HepG2 (cell line): Measurements from ENCODE around the gene PTCH1. TPM values are rescaled to one million over a fixed set of nuclear protein-coding genes. Genes with fewer than 3 reads are reported as not detected.

Experiments used
- DRAP1 ChIP-seq: IDR thresholded peaks from 2 replicates; pipeline ENCODE4 v1.6.1; 2016; ENCODE audit warnings: missing genetic modification reagents, missing compliant biosample characterization
- FIP1L1 ChIP-seq: fragments of 200-400 bp; formaldehyde crosslinking; IDR thresholded peaks from 2 replicates; pipeline ENCODE4 v1.6.1; 2018; ENCODE audit warnings: low read depth, mild to moderate bottlenecking, low read length, moderate library complexity, borderline replicate concordance; ENCODE audit not compliant: insufficient read depth
- FOXM1 ChIP-seq: sonication (generic); formaldehyde crosslinking; IDR thresholded peaks from 2 replicates; pipeline ENCODE4 v1.5.0; 2020; ENCODE audit warnings: missing genetic modification reagents
- KAT8 ChIP-seq: IDR thresholded peaks from 2 replicates; pipeline ENCODE4 v1.6.1; 2016; ENCODE audit warnings: missing genetic modification reagents, missing compliant biosample characterization
- NFE2L1 ChIP-seq: sonication (generic); formaldehyde crosslinking; IDR thresholded peaks from 2 replicates; pipeline ENCODE4 v1.4.0; 2020; ENCODE audit warnings: missing genetic modification reagents, mild to moderate bottlenecking, borderline replicate concordance
- POGZ ChIP-seq: sonication (generic); formaldehyde crosslinking; IDR thresholded peaks from 2 replicates; pipeline ENCODE4 v1.4.0; 2020; ENCODE audit warnings: mild to moderate bottlenecking, missing genetic modification reagents
- POLR2G ChIP-seq: fragments of 200-400 bp; formaldehyde crosslinking; IDR thresholded peaks from 2 replicates; pipeline ENCODE4 v1.6.1; 2018; ENCODE audit warnings: mild to moderate bottlenecking, low read depth, low read length, moderate library complexity
- SAP130 ChIP-seq: IDR thresholded peaks from 2 replicates; pipeline ENCODE4 v1.6.1; 2016; ENCODE audit warnings: low read depth
- SP2 ChIP-seq: sonication (generic); formaldehyde crosslinking; IDR thresholded peaks from 2 replicates; pipeline ENCODE4 v1.5.1; 2020; ENCODE audit warnings: mild to moderate bottlenecking, missing genetic modification reagents
- TGIF2 ChIP-seq: IDR thresholded peaks from 2 replicates; pipeline ENCODE4 v1.6.1; 2016; ENCODE audit warnings: control low read depth, missing compliant biosample characterization
- ZBTB3 ChIP-seq: sonication (generic); formaldehyde crosslinking; IDR thresholded peaks from 2 replicates; pipeline ENCODE4 v1.4.0; 2020; ENCODE audit warnings: low read depth, mild to moderate bottlenecking, moderate library complexity, missing genetic modification reagents, borderline replicate concordance
- ZNF572 ChIP-seq: sonication (generic); formaldehyde crosslinking; IDR thresholded peaks from 2 replicates; pipeline ENCODE4 v1.5.1; 2020; ENCODE audit warnings: mild to moderate bottlenecking, missing genetic modification reagents
- ZNF761 ChIP-seq: sonication (generic); formaldehyde crosslinking; conservative IDR thresholded peaks from 2 replicates; pipeline ENCODE4 v1.4.0; 2020; ENCODE audit warnings: mild to moderate bottlenecking, missing genetic modification reagents
- polyA plus RNA-seq, 8 experiments: library from polyadenylated mRNA; depleted of rRNA in 3 of 8; stranded (reverse) in 7 of 8; unstranded in 1 of 8; fragments of >200 nt; fragmentation: Illumina TruSeq in 4 of 8; extraction: Trizol in 4 of 8; gene quantifications; 2 replicates each; pipeline versions ENCODE4 v1.2.1 to v1.2.3, GENCODE V29; 2011 to 2016; ENCODE audit warnings: low read depth in 4 of 8, missing spikeins in 1 of 8, mixed read lengths in 1 of 8; ENCODE audit not compliant: insufficient read depth in 1 of 8
- total RNA-seq, 5 experiments: library from RNA; depleted of rRNA; stranded (reverse); fragments of >200 nt; fragmentation: Illumina TruSeq; extraction: Trizol; gene quantifications; 2 replicates each; pipeline ENCODE4 v1.2.3, GENCODE V29; 2016; ENCODE audit warnings: low read depth in 1 of 5
- TF ChIP-seq, protein P1 (sequence below): sonication (generic); formaldehyde crosslinking; IDR thresholded peaks from 2 replicates; pipeline ENCODE4 v1.5.1; 2020; ENCODE audit warnings: mild to moderate bottlenecking, missing genetic modification reagents, moderate library complexity
- TF ChIP-seq, protein P2 (sequence below): fragments of 450-650 bp; IDR thresholded peaks from 2 replicates; pipeline ENCODE4 v1.6.1; 2017; ENCODE audit warnings: mild to moderate bottlenecking
- TF ChIP-seq, protein P3 (sequence below): sonication (generic); formaldehyde crosslinking; IDR thresholded peaks from 2 replicates; pipeline ENCODE4 v1.4.0; 2020; ENCODE audit warnings: missing genetic modification reagents
- TF ChIP-seq, protein P4 (sequence below): sonication (generic); formaldehyde crosslinking; IDR thresholded peaks from 2 replicates; pipeline ENCODE4 v1.5.1; 2020; ENCODE audit warnings: missing genetic modification reagents, mild to moderate bottlenecking, borderline replicate concordance
- TF ChIP-seq, protein P5 (sequence below): sonication (generic); formaldehyde crosslinking; IDR thresholded peaks from 2 replicates; pipeline ENCODE4 v1.5.0; 2020; ENCODE audit warnings: missing genetic modification reagents, mild to moderate bottlenecking, borderline replicate concordance

The PTCH1 gene
- total and polyA plus RNA-seq, 2 of the 13 experiments (the other 11 are each of a cell fraction or from before 2014, with no cell fraction given), result 2.8 to 3.9 TPM

DNA sequence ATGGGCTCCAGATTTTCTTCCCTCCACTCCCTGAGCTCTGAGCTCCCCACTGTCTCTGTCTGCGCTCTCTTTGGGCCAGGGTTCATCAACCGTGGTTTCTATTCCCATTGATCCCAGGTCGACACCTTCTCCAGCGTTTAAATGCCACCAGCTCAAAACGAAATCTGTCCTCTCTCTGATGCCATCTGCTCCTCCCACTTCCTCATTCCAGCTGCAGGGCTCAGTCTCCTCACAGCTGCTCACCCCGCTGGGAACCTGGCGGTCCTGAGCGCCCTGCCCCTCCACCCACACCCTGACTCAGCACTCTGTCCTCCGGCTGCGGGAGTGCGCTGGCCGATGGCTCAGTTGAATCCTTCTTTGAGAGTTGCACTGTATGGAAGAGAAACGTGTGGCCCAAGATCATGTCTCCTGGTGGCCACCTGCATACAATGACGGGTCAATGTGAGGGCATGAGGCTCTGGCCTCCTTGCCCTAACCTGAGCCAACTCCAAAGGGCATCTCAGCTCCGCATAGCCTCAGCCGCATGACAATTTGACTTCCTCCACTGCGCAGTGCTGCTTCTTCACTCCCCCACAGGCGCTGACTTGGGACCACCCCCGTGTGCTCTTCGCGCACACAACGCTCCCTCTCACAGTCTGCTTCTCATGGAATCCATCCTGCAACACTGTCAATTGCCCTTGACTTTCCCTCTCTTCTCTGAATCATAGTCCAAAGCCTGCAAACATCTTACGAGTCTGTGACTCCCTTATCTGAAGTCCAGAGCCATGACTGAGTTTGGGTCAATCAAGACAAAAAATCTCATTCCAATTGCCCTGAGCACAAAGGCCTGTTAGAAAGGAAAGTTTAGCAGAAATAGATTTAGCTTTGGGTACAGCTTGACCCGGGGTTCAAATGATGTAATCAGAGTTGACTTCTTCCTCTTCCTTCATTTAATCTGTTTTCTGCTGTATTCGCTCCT is 82.4 kb downstream of the PTCH1 start (continued):
- TF ChIP-seq, protein P1, sequence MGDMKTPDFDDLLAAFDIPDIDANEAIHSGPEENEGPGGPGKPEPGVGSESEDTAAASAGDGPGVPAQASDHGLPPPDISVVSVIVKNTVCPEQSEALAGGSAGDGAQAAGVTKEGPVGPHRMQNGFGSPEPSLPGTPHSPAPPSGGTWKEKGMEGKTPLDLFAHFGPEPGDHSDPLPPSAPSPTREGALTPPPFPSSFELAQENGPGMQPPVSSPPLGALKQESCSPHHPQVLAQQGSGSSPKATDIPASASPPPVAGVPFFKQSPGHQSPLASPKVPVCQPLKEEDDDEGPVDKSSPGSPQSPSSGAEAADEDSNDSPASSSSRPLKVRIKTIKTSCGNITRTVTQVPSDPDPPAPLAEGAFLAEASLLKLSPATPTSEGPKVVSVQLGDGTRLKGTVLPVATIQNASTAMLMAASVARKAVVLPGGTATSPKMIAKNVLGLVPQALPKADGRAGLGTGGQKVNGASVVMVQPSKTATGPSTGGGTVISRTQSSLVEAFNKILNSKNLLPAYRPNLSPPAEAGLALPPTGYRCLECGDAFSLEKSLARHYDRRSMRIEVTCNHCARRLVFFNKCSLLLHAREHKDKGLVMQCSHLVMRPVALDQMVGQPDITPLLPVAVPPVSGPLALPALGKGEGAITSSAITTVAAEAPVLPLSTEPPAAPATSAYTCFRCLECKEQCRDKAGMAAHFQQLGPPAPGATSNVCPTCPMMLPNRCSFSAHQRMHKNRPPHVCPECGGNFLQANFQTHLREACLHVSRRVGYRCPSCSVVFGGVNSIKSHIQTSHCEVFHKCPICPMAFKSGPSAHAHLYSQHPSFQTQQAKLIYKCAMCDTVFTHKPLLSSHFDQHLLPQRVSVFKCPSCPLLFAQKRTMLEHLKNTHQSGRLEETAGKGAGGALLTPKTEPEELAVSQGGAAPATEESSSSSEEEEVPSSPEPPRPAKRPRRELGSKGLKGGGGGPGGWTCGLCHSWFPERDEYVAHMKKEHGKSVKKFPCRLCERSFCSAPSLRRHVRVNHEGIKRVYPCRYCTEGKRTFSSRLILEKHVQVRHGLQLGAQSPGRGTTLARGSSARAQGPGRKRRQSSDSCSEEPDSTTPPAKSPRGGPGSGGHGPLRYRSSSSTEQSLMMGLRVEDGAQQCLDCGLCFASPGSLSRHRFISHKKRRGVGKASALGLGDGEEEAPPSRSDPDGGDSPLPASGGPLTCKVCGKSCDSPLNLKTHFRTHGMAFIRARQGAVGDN, result peak; percentile 68
- peak; percentile 33; the same call in 1 of the 2 replicates for TF ChIP-seq POGZ (CRISPR knock-in tag)
- no peak for TF ChIP-seq ZNF572
- peak; percentile 66 for TF ChIP-seq SAP130 (CRISPR knock-in tag)
- TF ChIP-seq, protein P2, sequence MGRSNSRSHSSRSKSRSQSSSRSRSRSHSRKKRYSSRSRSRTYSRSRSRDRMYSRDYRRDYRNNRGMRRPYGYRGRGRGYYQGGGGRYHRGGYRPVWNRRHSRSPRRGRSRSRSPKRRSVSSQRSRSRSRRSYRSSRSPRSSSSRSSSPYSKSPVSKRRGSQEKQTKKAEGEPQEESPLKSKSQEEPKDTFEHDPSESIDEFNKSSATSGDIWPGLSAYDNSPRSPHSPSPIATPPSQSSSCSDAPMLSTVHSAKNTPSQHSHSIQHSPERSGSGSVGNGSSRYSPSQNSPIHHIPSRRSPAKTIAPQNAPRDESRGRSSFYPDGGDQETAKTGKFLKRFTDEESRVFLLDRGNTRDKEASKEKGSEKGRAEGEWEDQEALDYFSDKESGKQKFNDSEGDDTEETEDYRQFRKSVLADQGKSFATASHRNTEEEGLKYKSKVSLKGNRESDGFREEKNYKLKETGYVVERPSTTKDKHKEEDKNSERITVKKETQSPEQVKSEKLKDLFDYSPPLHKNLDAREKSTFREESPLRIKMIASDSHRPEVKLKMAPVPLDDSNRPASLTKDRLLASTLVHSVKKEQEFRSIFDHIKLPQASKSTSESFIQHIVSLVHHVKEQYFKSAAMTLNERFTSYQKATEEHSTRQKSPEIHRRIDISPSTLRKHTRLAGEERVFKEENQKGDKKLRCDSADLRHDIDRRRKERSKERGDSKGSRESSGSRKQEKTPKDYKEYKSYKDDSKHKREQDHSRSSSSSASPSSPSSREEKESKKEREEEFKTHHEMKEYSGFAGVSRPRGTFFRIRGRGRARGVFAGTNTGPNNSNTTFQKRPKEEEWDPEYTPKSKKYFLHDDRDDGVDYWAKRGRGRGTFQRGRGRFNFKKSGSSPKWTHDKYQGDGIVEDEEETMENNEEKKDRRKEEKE, result no peak
- no peak for TF ChIP-seq FIP1L1
- 0 out of 2 replicates have a peak, but pooled peaks have one; percentile 52 for TF ChIP-seq TGIF2 (CRISPR knock-in tag)
- TF ChIP-seq DRAP1, result no peak
- TF ChIP-seq, protein P3, sequence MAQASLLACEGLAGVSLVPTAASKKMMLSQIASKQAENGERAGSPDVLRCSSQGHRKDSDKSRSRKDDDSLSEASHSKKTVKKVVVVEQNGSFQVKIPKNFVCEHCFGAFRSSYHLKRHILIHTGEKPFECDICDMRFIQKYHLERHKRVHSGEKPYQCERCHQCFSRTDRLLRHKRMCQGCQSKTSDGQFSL (CRISPR knock-in tag), result peak; percentile 58; the same call in 1 of the 2 replicates
- TF ChIP-seq, protein P4, sequence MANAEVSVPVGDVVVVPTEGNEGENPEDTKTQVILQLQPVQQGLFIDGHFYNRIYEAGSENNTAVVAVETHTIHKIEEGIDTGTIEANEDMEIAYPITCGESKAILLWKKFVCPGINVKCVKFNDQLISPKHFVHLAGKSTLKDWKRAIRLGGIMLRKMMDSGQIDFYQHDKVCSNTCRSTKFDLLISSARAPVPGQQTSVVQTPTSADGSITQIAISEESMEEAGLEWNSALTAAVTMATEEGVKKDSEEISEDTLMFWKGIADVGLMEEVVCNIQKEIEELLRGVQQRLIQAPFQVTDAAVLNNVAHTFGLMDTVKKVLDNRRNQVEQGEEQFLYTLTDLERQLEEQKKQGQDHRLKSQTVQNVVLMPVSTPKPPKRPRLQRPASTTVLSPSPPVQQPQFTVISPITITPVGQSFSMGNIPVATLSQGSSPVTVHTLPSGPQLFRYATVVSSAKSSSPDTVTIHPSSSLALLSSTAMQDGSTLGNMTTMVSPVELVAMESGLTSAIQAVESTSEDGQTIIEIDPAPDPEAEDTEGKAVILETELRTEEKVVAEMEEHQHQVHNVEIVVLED (CRISPR knock-in tag), result 0 out of 2 replicates have a peak, but pooled peaks have one; percentile 20
- TF ChIP-seq SP2, result no peak
- peak; percentile 62 for TF ChIP-seq KAT8 (CRISPR knock-in tag)
- 0 out of 2 replicates have a peak, but pooled peaks have one; percentile 29 for TF ChIP-seq POLR2G
- TF ChIP-seq FOXM1 (CRISPR knock-in tag), result no peak
- 0 out of 2 replicates have a peak, but pooled peaks have one; percentile 27 for TF ChIP-seq ZNF761 (CRISPR knock-in tag)
- no peak for TF ChIP-seq ZBTB3 (CRISPR knock-in tag)
- TF ChIP-seq NFE2L1, result peak; percentile 66; the same call in 1 of the 2 replicates
- TF ChIP-seq, protein P5, sequence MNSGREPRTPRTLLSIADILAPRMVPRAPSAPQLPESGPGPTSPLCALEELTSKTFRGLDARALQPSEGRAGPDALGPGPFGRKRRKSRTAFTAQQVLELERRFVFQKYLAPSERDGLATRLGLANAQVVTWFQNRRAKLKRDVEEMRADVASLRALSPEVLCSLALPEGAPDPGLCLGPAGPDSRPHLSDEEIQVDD (CRISPR knock-in tag), result no peak
